EH (cell line): Measurements from ENCODE around the gene RPL39L.
"Not testable (repeated sequence)": the region's sequence is repeated elsewhere in the genome, so short reads cannot be mapped to it uniquely, and the experiment has no call there.

Experiments used
- DNase-seq: peaks from one replicate; pipeline ENCODE4 v3.0.0-alpha.2; 2015; ENCODE audit warnings: low read depth

Gene RPL39L

GRCh38 chr3:187139126-187139894 lies at the start of gene RPL39L:
Gene RPL39L (minus strand): TSS chr3:187139496. CDS start chr3:187121300, 18,196 bp downstream.
- DNase-seq, result peak; percentile 85

GRCh38 chr3:187188931-187189330 lies 49.6 kb upstream of the RPL39L start:
- no peak for DNase-seq

- DNase-seq, result peak; percentile 93
These were observed 47.6 kb upstream of the RPL39L start for GRCh38 chr3:187186801-187187421.

- DNase-seq, result no peak
These were observed 47.1 kb upstream of the RPL39L start for GRCh38 chr3:187186375-187186774.

GRCh38 chr3:187185759-187186158 lies 46.5 kb upstream of the RPL39L start:
- no peak for DNase-seq

- DNase-seq, result no peak
These were observed 44.6 kb upstream of the RPL39L start for GRCh38 chr3:187183903-187184302.

GRCh38 chr3:187183210-187183862 lies 44.0 kb upstream of the RPL39L start:
- peak; percentile 16 for DNase-seq

GRCh38 chr3:187181454-187182170 lies 42.3 kb upstream of the RPL39L start:
- no peak for DNase-seq

GRCh38 chr3:187172929-187173328 lies 33.6 kb upstream of the RPL39L start:
- DNase-seq, result no peak

GRCh38 chr3:187170911-187171310 lies 31.6 kb upstream of the RPL39L start:
- not testable (repeated sequence) for DNase-seq

- DNase-seq, result peak; percentile 60
These were observed 30.1 kb upstream of the RPL39L start for GRCh38 chr3:187169231-187169960.

GRCh38 chr3:187167777-187168176 lies 28.5 kb upstream of the RPL39L start:
- DNase-seq, result no peak

GRCh38 chr3:187166750-187167149 lies 27.5 kb upstream of the RPL39L start:
- DNase-seq, result no peak

GRCh38 chr3:187165144-187165543 lies 25.8 kb upstream of the RPL39L start:
- peak; percentile 67 for DNase-seq

- DNase-seq, result no peak
These were observed 23.1 kb upstream of the RPL39L start for GRCh38 chr3:187162265-187162953.

GRCh38 chr3:187161556-187161955 lies 22.3 kb upstream of the RPL39L start:
- DNase-seq, result no peak

GRCh38 chr3:187150599-187150998 lies 11.3 kb upstream of the RPL39L start:
- DNase-seq, result peak; percentile 17

GRCh38 chr3:187150186-187150585 lies 10.9 kb upstream of the RPL39L start:
- DNase-seq, result no peak

GRCh38 chr3:187146389-187146788 lies 7.1 kb upstream of the RPL39L start:
- DNase-seq, result no peak

- no peak for DNase-seq
These were observed 6.0 kb upstream of the RPL39L start for GRCh38 chr3:187145149-187145895.
